PC-9 (cell line): Measurements from ENCODE around the gene SLC35D1.

Experiments
- EZH2 ChIP-seq: fragments of 200-600 bp; sonication (generic); IDR thresholded peaks from 2 replicates; pipeline ENCODE4 v1.8.0; 2017; ENCODE audit warnings: antibody characterized with exemption, low read depth
- TF ChIP-seq, protein P1 (sequence below): fragments of 200-600 bp; sonication (generic); conservative IDR thresholded peaks from 2 replicates; pipeline ENCODE4 v1.6.1; 2017; ENCODE audit warnings: mixed run types, antibody characterized with exemption, mild to moderate bottlenecking, moderate library complexity

DNA sequence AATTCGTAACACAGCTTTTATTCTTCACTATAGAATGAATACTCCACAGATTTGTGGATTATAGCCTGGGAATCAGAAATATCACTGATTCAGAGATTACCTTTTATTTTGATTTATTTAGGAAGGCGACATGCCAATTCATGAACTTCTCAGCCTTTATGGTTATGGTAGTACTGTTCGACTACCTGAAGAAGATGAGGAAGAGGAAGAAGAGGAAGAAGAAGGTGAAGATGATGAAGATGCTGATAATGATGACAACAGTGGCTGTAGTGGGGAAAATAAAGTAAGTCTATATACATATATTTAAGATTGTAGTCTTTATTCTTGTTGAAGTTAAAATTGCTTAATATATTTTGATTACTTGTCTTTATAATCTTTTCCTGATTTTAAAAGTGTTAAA lies 96.0 kb downstream of the SLC35D1 start:
- TF ChIP-seq, protein P1, sequence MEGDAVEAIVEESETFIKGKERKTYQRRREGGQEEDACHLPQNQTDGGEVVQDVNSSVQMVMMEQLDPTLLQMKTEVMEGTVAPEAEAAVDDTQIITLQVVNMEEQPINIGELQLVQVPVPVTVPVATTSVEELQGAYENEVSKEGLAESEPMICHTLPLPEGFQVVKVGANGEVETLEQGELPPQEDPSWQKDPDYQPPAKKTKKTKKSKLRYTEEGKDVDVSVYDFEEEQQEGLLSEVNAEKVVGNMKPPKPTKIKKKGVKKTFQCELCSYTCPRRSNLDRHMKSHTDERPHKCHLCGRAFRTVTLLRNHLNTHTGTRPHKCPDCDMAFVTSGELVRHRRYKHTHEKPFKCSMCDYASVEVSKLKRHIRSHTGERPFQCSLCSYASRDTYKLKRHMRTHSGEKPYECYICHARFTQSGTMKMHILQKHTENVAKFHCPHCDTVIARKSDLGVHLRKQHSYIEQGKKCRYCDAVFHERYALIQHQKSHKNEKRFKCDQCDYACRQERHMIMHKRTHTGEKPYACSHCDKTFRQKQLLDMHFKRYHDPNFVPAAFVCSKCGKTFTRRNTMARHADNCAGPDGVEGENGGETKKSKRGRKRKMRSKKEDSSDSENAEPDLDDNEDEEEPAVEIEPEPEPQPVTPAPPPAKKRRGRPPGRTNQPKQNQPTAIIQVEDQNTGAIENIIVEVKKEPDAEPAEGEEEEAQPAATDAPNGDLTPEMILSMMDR: no peak
- no peak for TF ChIP-seq EZH2
